UCSD-AML1 (cell line): ENCODE results near the gene ANO8.

ENCODE experiments used
- DNase-seq: peaks from one replicate; lab custom pipeline; 2025; ENCODE audit not compliant: unreplicated experiment; lab: John Stamatoyannopoulos, UW

Gene ANO8

GRCh38 chr19:17346109-17346671 is 11.5 kb upstream of the ANO8 start:
- peak; percentile 81 for DNase-seq

GRCh38 chr19:17341845-17342244 is 7.2 kb upstream of the ANO8 start:
- DNase-seq, result no peak

- DNase-seq, result no peak
These were observed 6.7 kb upstream of the ANO8 start for GRCh38 chr19:17341386-17341785.

- no peak for DNase-seq
These were observed 6.3 kb upstream of the ANO8 start for GRCh38 chr19:17340871-17341357.

- DNase-seq, result peak; percentile 16
These were observed 5.7 kb upstream of the ANO8 start for GRCh38 chr19:17340302-17340870.

GRCh38 chr19:17339088-17339741 is 4.6 kb upstream of the ANO8 start:
- no peak for DNase-seq

GRCh38 chr19:17338433-17339078 is 3.9 kb upstream of the ANO8 start:
- no peak for DNase-seq

GRCh38 chr19:17337675-17338432 is 3.2 kb upstream of the ANO8 start:
- DNase-seq, result no peak

GRCh38 chr19:17336872-17337674 is 2.4 kb upstream of the ANO8 start, which contains the start of gene GTPBP3:
Gene GTPBP3, plus strand, starts transcription at chr19:17337553. Its CDS starts 59 bp downstream, at chr19:17337612.
- DNase-seq, result peak; percentile 95

- no peak for DNase-seq
These were observed 920 bp upstream of the ANO8 start for GRCh38 chr19:17335575-17335974.

- DNase-seq, result peak; percentile 74
These were observed 843 bp downstream of the ANO8 start for GRCh38 chr19:17333611-17334413.

GRCh38 chr19:17332677-17333581 is 1.7 kb downstream of the ANO8 start:
- DNase-seq, result peak; percentile 48

GRCh38 chr19:17332360-17332676 is 2.3 kb downstream of the ANO8 start:
- DNase-seq, result no peak

- no peak for DNase-seq
These were observed 3.6 kb downstream of the ANO8 start for GRCh38 chr19:17331045-17331558.

- DNase-seq, result no peak
These were observed 4.2 kb downstream of the ANO8 start for GRCh38 chr19:17330262-17331044.

- no peak for DNase-seq
These were observed 5.0 kb downstream of the ANO8 start for GRCh38 chr19:17329366-17330261.
